ENCODE data around the gene KLHL9.
A peak's percentile ranks its signal among the peaks of the same experiment; 100 is the strongest.
"Not testable (repeated sequence)": the region's sequence is repeated elsewhere in the genome, so short reads cannot be mapped to it uniquely, and the experiment has no call there.

Gene KLHL9

GRCh38 chr9:21334701-21335632 lies at the start of gene KLHL9:
TSS of gene KLHL9 (minus strand) at chr9:21335404. CDS start at chr9:21334859, 545 bp downstream.
- no peak for FAIRE-seq

GRCh38 chr9:21383627-21384026 lies 48.4 kb upstream of the KLHL9 start:
- no peak for FAIRE-seq

GRCh38 chr9:21381448-21382339 lies 46.5 kb upstream of the KLHL9 start:
- no peak for FAIRE-seq

GRCh38 chr9:21371467-21371866 lies 36.3 kb upstream of the KLHL9 start:
- not testable (repeated sequence) for FAIRE-seq

- no peak for FAIRE-seq
Observed at GRCh38 chr9:21367957-21368356, 32.8 kb upstream of the KLHL9 start, which contains the start of gene IFNA13. TSS of gene IFNA13 (minus strand) at chr9:21368057. CDS start at chr9:21368010, 47 bp downstream.

- peak; percentile 3 for FAIRE-seq
Observed at GRCh38 chr9:21367169-21367568, 32.0 kb upstream of the KLHL9 start.

- FAIRE-seq = no peak
Observed at GRCh38 chr9:21362287-21362686, 27.1 kb upstream of the KLHL9 start.

- no peak for FAIRE-seq
Observed at GRCh38 chr9:21357479-21358460, 22.6 kb upstream of the KLHL9 start.

GRCh38 chr9:21350787-21351186 lies 15.6 kb upstream of the KLHL9 start, which contains the start of gene IFNA6:
TSS of gene IFNA6 (minus strand) at chr9:21350887. CDS start at chr9:21350887, 0 bp downstream.
- FAIRE-seq = no peak

GRCh38 chr9:21348430-21348970 lies 13.3 kb upstream of the KLHL9 start:
- FAIRE-seq = no peak

- FAIRE-seq = no peak
Observed at GRCh38 chr9:21340735-21341134, 5.5 kb upstream of the KLHL9 start.

GRCh38 chr9:21336457-21336856 lies 1.3 kb upstream of the KLHL9 start:
- FAIRE-seq = no peak

- no peak for FAIRE-seq
Observed at GRCh38 chr9:21333226-21333625, 2.0 kb downstream of the KLHL9 start.

- FAIRE-seq = no peak
Observed at GRCh38 chr9:21331676-21332402, 3.4 kb downstream of the KLHL9 start.

- FAIRE-seq = peak; percentile 97
Observed at GRCh38 chr9:21326526-21327139, 8.6 kb downstream of the KLHL9 start.

GRCh38 chr9:21324047-21324446 lies 11.2 kb downstream of the KLHL9 start:
- no peak for FAIRE-seq

GRCh38 chr9:21322911-21323461 lies 12.2 kb downstream of the KLHL9 start:
- FAIRE-seq = no peak

GRCh38 chr9:21320465-21320864 lies 14.7 kb downstream of the KLHL9 start:
- FAIRE-seq = no peak

- peak; percentile 94 for FAIRE-seq
Observed at GRCh38 chr9:21317956-21318923, 17.0 kb downstream of the KLHL9 start.
